Islet of Langerhans (tissue), 1 donor: ENCODE data around the gene ABI3BP.
A peak's percentile ranks its signal among the peaks of the same experiment; 100 is the strongest.

Experiments
- FAIRE-seq: peaks from one replicate; lab custom pipeline; 2011; peaks lifted over from hg19 to GRCh38; lab: Jason Lieb, UNC

Gene ABI3BP

DNA sequence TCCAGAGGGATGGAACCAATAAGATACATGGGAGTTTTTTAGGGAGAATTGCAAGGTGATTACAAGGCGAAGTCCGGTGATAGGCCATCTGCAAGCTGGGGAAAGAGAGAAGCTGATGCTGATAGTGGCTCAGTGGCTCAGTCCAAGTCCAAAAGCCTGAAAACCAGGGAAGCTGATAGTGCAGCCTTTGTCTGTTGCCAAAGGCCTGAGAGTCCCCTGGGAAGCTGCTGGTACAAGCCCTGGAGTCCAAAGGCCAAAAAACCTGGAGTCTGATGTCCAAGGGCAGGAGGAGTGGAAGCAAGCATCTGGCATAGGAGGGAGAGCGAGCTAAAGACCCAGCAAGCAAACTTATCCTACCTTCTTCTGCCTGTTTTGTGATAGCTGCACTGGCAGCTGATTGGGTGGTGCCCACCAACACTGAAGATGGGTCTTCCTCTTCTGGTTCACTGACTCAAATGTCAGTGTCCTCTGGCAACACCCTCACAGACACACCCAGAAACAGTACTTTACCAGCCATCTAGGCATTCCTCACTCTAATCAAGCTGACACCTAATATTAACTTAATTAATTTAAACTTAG lies 267.2 kb downstream of the ABI3BP start:
- FAIRE-seq, result no peak

DNA sequence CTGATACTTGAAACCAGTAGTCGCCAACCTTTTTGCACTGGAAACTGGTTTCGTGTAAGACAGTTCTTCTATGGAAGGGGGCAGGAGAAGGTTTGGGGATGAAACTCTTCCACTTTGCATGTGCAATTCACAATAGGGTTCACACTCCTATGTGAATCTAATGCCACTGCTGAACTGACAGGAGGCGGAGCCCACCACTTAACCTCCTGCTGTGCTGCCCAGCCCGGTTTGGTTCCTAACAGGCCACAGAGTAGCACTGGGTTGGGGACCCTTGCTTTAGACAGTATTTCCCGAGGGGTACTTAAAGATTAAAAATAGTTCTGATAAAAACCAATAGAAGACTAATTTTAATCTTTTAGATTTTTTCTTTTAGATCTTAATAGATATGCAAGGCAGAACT lies 272.8 kb downstream of the ABI3BP start:
- FAIRE-seq, result no peak

DNA sequence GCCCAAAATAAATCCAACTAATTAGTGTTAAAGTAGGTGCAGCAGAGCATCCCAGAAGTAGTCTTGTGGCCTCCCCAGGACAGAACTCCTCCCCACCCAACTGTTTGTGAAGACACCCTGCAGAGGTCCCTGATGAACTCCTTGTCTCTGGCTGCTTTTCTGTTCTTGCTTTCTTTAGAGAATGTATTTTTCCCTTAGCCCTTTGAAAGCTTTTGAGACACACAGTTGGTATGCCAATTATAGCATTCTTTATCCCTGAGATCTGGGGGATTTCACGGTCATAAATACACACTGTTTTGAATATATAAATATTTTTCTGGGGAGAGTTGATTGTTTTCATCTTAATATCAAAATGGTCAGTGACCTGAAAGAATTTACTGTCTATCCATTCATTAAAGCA lies 274.1 kb downstream of the ABI3BP start:
- FAIRE-seq, result peak; percentile 49

DNA sequence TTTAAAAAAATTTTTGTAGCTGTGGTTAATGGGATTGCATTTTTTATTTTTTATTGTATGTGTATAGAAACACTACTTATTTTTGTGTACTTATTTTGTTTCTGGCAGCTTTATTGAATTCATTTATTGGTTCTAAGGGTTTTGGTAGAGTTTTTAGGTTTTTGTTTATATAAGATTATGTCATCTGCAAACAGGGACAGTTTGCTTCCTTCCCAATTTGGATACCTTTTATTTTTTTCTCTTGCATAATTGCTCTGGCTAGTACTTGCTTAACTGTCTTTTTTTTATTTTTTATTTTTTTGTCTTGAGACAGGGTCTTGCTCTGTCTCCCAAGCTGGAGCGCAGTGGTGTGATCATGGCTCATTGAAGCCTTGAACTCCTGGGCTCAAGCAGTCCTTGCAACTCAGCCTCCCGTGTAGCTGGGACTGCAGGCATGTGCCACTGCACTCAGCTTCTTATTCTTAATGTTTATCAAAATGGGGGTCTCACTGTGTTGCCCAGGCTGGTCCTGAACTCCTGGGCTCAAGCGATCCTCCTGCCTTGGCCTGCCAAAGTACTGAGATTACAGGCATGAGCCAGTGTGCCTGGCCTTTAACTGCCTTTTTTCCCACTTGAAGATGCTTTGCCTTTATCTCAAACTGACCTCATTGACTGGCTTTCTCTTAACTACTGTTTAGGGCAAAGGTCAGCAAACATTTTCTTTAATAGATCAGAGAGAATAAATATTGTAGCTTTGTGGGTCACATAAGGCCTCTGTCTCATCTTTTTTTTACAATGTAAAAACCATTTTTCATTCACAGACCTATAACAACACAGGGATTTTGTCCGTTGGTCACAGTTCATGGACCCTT lies 275.4 kb downstream of the ABI3BP start:
- no peak for FAIRE-seq

DNA sequence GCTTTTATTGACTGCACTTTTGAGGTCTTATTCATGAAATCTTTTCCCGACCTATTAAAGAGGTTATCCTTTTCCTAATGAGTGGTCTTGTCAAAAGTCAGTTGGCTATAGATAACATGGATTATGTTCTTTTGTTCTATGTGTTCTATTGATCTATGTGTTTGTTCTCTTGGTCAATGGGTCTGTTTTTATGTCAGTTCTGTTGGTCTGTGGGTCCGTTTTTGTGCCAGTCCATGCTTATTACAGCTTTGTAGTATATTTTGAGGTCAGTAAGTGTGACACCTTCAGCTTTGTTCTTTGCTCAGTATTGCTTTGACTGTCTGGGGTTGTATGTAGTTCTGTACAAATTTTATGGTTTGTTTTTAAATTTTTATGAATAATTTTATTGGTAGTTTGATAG lies 276.2 kb downstream of the ABI3BP start:
- no peak for FAIRE-seq

DNA sequence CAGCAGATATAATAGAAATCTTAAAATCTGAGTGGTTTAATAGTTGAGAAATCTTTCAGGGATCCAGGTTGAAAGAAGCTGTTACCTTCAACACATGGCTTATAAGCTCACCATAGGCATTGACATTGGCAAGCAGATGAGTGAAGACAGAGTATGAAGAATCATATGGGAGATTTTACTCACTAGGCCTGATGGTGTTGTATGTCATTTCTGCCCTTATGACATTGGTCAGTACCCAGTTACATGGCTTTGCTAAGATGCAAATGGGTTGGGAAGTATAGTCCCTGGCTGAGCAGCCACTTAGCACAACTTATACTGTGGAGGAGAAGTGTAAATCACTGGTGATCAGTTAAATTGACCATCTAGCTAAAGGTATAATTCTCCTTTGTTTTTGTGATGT lies 278.0 kb downstream of the ABI3BP start:
- FAIRE-seq, result no peak

DNA sequence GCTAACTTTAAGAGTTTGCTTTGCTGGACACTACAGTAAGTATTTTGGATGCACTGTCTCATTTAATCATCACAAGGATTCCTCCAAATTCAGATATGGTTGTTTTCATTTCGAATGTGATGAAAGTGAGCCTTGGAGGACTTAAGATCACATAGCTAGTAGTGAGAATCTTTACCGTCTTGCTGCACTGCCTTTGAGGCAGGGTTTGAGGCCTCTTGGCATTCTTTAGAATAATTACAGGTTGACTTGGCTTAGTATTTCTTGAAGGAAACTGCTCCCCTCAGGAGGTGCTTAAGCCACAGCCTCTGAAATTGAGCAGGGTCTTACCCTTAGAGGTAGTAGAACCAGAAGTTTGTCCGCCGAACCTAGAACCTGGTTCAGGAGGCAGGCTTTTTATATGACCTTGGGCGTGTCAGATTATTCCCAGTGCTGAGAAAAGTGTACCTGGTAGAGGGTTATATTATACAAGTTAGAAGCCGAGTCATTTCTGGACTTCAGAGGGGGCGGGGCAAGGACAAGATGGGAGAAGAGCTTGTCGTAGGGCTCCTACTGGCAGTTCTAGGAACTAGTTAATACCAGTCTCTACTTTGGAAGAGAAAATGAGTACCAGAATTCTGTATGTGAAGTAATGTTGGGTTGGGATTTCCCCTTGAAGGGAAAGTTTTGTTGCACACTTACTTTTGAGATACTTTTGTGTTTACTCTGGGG lies 282.8 kb downstream of the ABI3BP start:
- no peak for FAIRE-seq

DNA sequence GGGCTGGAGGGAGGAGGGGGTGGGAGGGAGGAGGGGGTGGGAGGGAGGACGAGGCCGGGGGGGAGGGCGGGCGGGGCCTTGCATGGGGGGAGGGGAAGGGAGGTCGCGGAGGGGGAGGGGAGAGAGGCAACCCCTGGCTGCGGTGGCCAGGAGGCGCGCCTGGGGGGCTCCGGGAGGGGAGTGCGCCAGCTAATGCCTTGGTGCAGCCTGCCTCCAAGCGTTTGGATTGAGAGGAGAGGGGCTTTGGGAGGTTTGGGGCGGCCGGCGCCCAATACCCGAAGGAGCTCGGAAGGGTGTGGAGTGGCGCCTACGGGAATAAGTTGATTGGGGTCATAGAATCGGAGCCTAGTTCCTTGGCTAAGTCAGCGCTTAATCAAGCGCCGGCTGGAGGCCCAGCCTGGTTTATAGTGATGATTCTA lies 283.4 kb downstream of the ABI3BP start:
- FAIRE-seq, result no peak

DNA sequence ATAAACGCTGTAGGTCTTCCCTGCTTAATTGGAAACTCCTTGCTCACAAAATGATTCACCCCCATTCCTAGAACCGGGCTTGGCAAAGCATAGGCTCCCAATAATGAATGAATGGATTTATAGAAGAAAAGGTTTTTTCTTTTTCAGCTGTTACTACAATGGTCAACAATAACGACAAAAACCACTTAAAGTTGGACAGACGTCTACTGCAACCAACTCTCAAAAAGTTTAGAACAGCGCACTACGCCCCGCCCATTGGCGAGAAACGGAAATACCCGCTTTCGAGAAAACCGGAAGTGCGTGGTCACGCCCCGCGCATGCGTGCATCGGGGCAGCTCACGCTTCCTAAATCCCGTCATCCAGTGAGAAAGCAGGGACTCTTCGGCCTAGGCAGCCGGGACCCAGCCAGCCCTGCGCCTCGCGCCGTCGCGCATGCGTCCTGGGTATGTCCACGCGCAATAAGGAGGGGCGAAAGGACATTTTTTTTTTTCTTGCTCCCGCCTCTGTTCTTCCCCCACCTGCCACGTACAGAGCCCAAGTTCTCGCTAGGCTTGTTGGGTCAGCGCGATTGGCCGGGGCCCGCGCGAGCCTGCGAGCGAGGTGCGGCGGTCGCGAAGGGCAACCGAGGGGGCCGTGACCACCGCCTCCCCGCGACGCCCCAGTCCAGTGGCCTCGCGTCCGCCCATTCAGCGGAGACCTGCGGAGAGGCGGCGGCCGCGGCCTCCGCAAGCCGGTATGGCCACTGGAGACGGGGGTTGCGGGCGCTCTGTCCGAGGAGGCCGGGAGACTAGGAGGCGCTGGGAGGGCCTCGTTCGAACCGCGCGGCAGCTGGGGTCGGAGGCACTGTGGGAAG lies 284.0 kb downstream of the ABI3BP start, which contains the start of gene TFG:
Gene TFG, plus strand, starts transcription at position 506 of the 853 bp plus-strand sequence. CDS start 4,192 bp downstream, outside the sequence.
- peak; percentile 90 for FAIRE-seq

DNA sequence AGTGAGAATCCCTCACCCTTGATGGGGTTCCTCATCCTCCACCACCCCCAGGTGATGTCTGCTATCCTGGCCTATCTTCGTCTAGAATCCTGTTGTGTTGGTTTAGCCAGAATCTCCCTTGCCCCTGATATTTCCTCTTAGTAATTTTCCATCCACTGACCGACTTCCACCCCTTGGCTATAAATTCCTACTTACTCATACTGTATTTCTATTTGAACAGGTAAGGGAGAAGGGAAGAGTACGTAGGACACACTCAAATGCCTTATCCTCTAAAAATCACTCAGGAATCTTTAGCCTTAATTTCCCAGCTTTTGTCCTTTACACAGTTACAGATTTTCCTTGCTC lies 284.6 kb downstream of the ABI3BP start:
- FAIRE-seq, result no peak

DNA sequence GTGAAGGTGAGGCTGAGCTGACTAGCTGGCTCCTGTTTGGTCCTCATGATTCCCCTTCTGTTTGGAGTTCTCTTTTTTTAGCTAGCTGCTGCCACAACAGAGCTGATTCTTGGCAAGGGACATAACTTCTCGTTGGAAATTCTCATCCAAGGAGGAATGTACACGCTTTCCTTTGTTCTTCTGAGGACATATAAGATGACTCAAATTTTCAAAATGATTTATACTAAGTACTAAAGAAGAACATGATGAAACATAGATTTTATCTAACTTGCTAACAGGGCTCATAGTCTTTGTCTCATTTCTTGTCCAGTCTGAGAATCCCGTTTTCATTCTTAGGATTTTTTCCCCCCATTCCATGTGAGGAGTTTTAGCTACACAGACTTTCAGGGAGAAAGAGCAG lies 286.9 kb downstream of the ABI3BP start:
- no peak for FAIRE-seq

DNA sequence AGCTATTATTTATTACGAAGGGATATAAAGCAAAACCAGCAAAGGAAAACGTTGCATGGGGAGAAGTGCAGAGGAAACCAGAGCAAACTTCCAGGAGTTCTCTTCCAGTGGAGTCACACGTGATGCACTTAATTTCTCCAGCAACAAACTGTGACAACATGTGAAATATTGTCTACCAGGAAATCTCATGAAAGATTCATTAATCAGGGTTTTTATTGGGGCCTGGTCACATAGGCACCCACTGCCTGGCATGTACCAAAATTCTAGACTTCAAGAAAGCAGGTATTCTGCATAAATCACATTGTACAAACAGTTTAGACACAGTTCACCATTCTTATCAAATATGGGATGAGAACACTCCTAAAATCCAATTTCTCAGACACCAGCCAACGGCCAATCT lies 289.4 kb downstream of the ABI3BP start:
- no peak for FAIRE-seq

DNA sequence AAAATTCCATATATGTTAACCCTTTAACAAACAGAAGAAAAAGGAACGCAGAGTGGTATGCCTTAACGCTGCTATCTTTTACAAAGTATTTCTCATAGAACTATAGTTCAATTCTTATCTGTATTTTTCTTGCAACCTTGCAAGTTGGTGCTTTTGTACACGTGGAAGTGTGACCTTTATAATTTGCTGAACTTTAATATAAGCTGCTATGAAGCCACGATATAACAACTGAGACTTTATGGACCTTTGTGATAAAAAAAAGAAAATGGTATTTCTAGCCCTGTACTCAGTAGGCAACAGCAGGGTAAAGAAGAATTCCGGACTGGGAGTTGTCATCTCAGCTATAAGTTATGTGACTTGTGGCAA lies 290.3 kb downstream of the ABI3BP start:
- no peak for FAIRE-seq

DNA sequence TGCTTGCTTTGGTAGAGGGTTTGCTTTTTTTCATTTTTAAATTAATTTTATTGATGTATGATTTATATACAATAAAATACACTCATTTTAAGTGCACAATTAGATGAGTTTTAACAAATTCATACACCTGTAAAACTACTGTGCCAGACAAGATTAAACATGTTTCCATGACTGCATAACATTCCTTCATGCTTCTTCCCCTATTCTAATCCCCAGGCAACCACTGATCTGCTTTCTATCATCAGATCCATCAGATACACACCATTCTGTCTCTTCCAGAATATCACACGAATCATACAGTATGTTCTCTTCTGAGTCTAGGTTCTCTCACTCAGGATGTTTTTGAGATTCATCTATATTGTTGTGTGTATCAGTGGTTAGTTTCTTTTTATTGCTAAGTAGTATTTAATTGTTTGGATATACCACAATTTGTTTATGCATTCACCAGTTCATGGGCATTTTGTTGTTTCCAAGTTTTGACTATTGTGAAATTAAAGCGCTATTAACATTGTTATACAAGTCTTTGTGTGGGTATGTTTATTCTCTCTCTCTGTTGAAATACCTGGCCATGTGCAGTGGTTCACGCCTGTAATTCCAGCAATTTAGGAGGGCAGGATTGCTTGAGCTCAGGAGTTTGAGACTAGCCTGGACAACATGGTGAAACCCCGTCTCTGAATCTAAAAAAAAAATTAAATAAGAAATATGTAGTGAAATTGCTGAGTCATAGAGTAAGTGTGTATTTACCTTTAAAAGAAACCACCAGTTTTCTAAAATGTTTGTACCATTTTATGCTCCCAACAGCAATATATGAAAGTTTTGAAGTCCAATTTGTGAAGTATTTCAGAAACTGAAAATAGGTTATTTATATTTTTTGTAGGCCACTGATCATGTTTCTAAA lies 290.9 kb downstream of the ABI3BP start:
- no peak for FAIRE-seq

DNA sequence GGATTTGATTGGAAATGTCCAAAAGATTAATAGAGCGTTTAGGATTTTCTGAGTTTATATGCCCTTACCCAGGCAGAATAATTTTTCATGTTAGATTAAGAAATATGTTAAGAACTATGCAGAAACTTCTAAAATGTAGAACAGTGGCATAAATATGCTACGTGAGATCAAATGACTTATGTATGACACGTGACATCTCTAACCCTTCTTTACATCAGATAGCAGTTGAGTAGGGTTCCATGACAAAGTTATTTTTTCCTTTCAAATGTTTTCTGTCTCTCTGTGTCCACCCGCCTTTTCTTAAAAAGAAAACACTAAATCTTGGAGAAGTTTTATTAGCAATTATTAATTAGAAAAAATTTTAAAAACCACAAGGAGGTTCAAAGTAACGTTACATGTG lies 292.5 kb downstream of the ABI3BP start:
- no peak for FAIRE-seq
